GM21723 (cell line): ENCODE results near the gene LUC7L.
"Not testable (repeated sequence)": the region's sequence is repeated elsewhere in the genome, so short reads cannot be mapped to it uniquely, and the experiment has no call there.

Experiments
- ATAC-seq: cut with Tn5 transposase; IDR thresholded peaks from one replicate; pipeline ENCODE4 v1.9.1; 2021; ENCODE audit warnings: mild to moderate bottlenecking, moderate library complexity; ENCODE audit not compliant: unreplicated experiment

Gene LUC7L

DNA sequence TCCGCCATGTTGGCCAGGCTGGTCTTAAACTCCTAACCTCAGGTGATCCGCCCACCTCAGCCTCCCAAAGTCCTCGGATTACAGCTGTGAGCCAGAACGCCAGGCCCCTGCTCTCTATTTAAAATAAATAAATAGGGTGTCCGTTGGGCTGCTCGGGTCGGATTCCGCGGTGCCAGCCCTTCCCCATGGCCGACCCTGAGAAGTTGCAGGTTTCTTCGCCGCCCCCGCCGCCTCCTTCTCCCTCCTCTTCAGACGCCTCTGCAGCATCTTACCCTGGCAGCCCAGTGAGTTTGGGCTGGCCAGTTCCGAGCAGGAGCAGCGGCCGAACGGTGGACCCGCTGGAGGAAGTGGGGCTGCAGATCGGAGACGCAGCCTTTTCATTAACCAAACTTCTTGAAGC is 1.7 kb upstream of the LUC7L start:
- no peak for ATAC-seq

DNA sequence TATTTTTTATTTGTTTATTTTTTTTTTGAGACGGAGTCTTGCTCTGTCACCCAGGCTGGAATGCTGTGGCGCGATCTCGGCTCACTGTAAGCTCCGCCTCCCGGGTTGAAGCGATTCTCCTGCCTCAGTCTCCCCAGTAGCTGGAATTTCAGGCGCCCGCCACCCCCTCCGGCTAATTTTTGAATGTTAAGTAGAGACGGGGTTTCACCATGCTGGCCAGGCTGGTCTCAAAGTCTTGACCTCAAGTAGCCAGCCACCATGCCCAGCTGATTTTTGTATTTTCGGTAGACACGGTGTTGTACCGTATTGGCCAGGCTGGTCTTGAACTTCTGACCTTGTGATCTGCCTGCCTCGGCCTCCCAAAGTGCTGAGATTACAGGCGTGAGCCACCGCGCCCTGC is 1.1 kb upstream of the LUC7L start:
- not testable (repeated sequence) for ATAC-seq

DNA sequence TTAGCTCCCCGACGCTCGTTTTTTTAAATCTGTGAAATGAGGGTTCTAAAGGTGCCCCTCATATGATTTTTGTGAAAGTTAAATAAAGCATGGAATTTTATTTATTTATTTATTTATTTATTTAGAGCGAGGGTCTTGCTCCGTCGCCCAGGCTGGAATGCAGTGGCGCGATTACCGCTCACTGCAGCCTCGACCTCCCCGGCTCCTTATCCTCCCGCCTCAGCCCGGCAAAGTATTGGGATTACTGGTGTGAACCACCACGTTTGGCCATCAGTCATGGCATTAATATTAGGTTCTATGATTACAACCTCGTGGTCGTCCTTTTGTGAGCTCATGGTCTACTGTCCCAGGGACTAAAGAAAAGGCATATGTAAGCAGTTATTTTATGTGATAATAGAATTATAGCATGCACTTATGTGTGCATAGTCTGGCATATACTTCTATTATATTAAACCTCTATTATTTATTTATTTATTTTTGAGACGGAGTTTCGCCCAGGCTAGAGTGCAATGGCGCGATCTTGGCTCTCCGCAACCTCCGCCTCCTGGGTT is 557 bp upstream of the LUC7L start:
- ATAC-seq: no peak

DNA sequence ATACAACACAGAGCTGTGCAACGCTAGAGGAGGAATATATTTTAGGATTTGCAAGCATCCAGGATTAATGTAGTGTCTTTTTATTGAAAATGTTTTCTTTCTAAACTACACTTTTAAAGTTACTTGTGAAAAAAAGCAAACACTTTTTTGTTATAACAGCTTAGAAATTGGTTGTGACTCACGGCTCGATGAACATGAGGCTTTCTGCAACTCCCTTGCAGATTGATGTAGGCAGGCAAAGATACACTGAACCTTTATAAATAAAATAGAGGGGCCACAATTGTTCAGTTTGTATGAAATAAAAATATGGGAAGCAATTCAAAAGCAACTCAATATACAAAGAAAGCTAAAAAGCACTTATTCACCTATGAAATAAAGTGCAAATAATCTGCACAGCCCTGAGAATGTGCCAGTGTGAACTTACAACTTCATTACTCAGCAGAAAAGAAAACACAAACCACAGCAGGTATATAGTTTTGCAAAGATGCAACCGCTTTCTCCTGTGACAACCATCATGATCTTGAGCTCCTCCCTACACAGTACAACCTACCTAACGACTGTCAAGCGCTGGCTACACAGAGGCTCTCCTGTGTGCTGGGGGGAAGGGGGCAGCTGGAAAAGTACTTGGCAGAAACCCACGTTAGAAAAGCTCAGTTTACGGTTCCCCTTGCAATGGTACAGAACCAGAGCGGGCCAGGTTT is 948 bp downstream of the LUC7L start:
- peak; percentile 15 for ATAC-seq

DNA sequence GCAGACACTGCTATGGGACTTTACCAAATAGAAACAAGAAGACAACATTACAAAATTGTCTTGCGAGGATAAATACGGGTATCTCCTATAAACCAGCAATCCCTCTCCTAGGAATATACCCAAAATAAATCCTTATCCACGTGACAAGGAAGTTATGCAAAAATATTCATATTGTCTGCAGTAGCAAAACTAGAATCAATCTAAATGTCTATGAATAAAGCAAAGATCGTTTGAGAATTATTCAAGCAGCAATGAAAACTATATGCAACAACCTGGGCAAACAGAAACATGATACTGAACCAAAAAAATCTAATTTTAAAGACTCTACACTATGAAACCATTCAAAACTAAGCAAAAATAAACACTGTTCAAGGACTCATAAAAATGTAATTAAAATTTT is 9.2 kb downstream of the LUC7L start:
- no peak for ATAC-seq

- ATAC-seq: no peak
Observed at GRCh38 chr16:212999-213398, 16.2 kb downstream of the LUC7L start.

DNA sequence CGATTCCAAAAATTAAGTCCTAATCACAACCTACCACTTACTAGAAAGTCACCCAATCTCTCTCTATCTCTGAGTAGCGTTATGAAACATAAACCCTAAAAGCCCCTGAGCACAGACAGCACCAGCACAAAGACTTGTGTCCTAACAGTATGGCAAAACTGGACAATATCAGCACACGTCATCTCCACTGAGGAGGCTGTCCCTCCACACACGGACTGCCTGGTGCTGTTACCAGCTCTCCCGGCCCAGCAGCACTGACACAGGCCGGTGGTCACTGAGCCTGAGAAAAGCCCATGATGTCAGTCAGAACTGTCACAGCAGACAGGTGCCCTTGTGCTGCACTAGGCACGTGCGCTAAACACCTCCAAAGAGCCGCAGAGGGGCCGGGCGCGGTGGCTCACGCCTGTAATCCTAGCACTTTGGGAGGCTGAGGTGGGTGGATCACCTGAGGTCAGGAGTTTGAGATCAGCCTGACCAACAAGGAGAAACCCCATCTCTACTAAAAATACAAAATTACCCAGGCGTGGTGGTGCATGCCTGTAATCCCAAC is 17.5 kb downstream of the LUC7L start:
- ATAC-seq: not testable (repeated sequence)

- ATAC-seq: not testable (repeated sequence)
Observed at GRCh38 chr16:209359-209758, 19.9 kb downstream of the LUC7L start.

GRCh38 chr16:204046-204445 is 25.2 kb downstream of the LUC7L start:
- not testable (repeated sequence) for ATAC-seq

DNA sequence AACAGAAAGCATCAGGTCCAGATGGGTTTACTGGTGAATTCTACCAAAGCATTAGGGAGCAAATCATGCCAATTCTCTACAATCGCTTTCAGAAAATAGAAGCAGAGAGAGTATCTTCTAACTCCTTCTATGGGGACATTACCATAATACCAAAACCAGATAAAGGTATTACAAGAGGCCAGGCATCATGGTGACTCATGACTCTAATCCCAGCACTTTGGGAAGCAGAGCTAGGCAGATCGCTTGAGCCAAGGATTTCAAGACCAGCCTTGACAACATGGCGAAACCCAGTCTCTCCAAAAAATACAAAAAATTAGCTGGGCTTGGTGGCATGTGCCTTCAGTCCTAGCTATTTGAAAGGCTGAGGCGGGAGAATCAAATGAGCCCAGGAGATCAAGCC is 26.0 kb downstream of the LUC7L start:
- no peak for ATAC-seq

DNA sequence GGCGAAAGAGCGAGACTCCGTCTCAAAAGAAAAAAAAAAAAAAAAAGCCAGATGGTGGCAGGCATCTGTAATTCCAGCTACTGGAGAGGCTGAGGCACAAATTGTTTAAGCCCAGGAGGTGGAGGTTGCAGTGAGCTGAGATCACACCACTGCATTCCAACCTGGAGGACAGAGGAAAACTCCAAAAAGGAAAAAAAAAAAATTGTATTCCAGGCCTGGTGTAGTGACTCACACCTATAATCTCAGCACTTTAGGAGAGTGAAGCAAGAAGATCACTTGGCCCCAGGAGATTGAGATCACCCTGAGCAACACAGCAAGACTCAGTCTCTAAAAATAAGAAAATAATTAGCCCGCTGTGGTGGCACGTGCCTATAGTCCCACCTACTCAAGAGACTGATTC is 28.9 kb downstream of the LUC7L start:
- ATAC-seq: no peak

GRCh38 chr16:194516-194915 is 34.7 kb downstream of the LUC7L start:
- ATAC-seq: no peak

DNA sequence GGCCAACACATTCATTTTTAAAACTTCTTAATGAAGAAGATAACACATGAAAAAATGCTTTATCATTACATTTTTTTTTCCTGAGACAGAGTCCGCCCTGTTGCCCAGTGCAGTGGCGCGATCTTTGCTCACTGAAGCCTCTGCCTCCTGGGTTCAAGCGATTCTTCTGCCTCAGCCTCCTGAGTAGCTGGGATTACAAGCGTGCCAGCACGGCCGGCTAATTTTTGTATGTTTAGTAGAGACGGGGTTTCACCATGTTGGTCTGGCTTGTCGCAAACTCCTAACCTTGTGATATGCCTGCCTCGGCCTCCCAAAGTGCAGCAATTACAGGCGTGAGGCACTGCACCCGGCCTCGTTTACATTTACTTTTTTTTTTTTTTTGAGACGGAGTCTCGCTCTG is 35.8 kb downstream of the LUC7L start:
- no peak for ATAC-seq

DNA sequence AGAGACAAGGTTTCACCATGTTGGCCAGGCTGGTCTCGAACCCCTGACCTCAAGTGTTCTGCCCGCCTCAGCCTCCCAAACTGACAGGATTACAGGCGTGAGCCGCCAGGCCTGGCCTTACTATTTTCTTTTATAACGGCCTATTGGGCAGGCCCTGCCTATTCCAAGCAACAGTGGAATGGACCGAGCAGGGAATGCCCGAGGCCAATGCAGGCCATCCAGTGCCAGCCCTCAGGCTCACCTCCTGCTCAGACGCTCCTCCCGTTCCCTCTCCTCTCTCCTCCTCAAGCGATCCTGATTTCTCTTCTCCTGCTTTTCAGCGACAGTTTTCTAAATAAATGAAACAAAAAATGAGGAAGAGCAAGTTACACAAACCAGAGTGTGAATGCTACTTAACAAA is 36.6 kb downstream of the LUC7L start:
- no peak for ATAC-seq

- ATAC-seq: no peak
Observed at GRCh38 chr16:191831-192230, 37.4 kb downstream of the LUC7L start.

- no peak for ATAC-seq
Observed at GRCh38 chr16:189604-190186, 39.6 kb downstream of the LUC7L start.

DNA sequence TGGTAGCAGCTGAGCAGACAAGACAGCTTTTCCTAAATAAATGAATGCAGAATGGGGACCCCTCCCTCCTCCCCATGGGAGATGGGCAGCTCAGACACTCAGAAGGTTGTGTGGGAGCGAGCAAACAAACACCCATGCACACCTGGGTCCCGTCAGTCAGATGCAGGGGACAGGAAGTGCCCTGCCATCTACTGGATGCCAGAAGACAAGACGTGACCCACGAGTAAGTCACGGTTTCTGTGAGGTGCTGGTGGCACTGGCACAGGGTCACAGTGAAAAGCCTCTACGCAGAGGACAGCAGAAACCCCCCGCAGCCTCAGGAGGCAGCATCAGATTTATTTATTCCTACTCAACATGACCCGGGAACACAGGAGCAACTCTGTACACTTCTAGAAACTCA is 40.6 kb downstream of the LUC7L start:
- no peak for ATAC-seq

DNA sequence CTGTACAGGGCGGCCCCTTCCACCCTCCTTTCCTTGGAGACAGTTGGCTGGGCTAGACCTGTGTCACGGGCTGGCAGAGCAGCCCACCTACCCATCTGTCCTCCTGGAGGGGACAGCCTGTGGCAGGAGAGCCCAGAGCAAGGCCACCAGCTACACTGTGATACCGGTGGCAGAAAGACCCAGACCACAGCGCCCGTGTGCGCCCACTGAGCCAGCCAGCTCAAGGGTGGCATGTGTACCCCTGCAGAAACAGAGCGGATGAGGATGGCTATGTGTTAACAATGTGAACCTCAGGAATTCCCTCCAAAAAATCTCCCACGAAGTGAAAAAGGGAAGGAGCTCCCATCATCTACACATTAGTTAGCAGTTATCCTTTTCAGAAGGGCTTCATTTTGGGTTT is 41.9 kb downstream of the LUC7L start:
- no peak for ATAC-seq

DNA sequence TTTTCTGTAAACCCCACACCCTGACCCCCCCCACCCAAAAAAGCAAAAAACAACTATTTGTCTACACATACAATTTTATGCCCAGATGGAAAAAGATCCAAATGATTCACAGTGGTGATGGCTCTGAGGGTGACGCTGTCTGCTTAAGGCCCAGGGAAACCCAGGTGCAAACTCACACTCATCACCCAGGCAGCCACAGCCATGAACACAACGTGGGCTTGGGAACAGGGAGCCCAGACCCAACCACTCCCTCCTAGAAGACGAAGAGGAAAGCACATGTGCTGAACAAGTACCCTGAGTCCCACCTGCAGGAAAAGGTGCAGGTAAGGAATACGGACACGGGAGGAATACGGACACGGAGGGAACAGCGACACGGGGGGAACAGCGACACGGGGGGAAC is 43.6 kb downstream of the LUC7L start:
- ATAC-seq: no peak

DNA sequence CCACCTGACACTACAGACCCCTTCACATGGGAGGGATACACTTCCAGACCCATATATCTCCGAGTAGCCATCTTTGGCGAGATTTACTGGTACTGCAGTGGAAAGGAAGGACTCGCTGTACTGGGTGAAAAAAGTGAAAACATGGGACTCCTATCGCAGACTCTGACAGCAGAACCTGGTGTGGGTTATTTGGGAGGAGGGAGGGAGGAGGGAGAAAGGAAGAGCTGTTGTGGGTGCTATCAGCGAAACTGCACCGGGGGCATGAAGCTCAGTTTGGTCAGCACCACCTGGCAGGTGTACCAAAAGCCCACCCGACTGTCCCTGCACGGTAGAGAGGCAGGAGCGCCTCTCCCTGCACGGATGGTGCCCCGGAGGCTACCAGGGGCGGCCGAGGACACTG is 44.0 kb downstream of the LUC7L start:
- ATAC-seq: no peak

- no peak for ATAC-seq
Observed at GRCh38 chr16:183005-183404, 46.2 kb downstream of the LUC7L start.

DNA sequence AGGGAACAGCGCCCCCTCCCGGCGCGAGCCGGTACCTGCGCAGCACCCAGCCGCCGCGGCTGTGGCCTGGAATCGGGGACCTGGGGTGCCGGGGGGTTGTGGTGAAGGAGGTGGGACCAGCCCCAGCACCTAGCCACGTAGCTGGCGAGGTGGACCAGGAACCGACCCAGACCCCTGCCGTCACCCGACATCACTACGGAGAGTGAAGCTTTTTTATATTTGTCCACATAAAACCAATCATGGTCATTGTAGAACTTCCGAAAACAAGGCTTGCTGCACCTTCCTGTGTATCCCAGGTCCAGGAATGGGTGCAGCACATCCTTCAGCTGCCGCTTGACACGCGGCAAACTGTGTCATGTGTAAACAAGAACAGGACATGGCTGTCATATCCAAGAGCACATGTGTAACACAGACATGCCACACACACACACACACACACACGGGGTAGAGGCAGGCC is 47.7 kb downstream of the LUC7L start:
- ATAC-seq: no peak
